Glutamatergic neuron (in vitro differentiated cells): Measurements from ENCODE around the gene SUN5. TPM values are rescaled to one million over a fixed set of nuclear protein-coding genes. Genes with fewer than 3 reads are reported as not detected.

Source experiments
- DNase-seq: peaks from one replicate; pipeline ENCODE4 v3.0.0; 2022
- H3K27ac Mint-ChIP-seq: one replicate; pipeline ENCODE4 v1.8.0; 2020; ENCODE audit warnings: mild to moderate bottlenecking, mixed read lengths, inconsistent platforms; ENCODE audit not compliant: unreplicated experiment
- H3K27me3 Mint-ChIP-seq: one replicate; pipeline ENCODE4 v1.8.0; 2020; ENCODE audit warnings: mild to moderate bottlenecking, moderate library complexity, mixed read lengths, inconsistent platforms; ENCODE audit not compliant: unreplicated experiment
- H3K36me3 Mint-ChIP-seq: one replicate; pipeline ENCODE4 v1.8.0; 2020; ENCODE audit warnings: mild to moderate bottlenecking, mixed read lengths, inconsistent platforms; ENCODE audit not compliant: unreplicated experiment
- H3K4me1 Mint-ChIP-seq: one replicate; pipeline ENCODE4 v1.8.0; 2020; ENCODE audit warnings: mild to moderate bottlenecking, low read depth, mixed read lengths, inconsistent platforms; ENCODE audit not compliant: unreplicated experiment
- H3K4me3 Mint-ChIP-seq: one replicate; pipeline ENCODE4 v1.8.0; 2020; ENCODE audit warnings: mild to moderate bottlenecking, mixed read lengths, inconsistent platforms; ENCODE audit not compliant: unreplicated experiment
- H3K9me3 Mint-ChIP-seq: one replicate; pipeline ENCODE4 v1.8.0; 2020; ENCODE audit warnings: mild to moderate bottlenecking, moderate library complexity, mixed read lengths, inconsistent platforms; ENCODE audit not compliant: unreplicated experiment
- total RNA-seq: library from RNA; stranded (reverse); fragmentation: NEBNext Ultra II Directional; extraction: Animal tissue kit (Norgen Biotek cat#: 25700); gene quantifications from one replicate; pipeline ENCODE4 v1.2.1, GENCODE V29; 2021; ENCODE audit not compliant: unreplicated experiment
- TF ChIP-seq, protein P1 (sequence below): fragments of 200-600 bp; sonication (generic); IDR thresholded peaks from one replicate; pipeline ENCODE4 v1.5.0; 2021; ENCODE audit not compliant: partially characterized antibody, unreplicated experiment

SUN5 gene
- total RNA-seq, 1 donor from 2014 or later, result not detected

DNA sequence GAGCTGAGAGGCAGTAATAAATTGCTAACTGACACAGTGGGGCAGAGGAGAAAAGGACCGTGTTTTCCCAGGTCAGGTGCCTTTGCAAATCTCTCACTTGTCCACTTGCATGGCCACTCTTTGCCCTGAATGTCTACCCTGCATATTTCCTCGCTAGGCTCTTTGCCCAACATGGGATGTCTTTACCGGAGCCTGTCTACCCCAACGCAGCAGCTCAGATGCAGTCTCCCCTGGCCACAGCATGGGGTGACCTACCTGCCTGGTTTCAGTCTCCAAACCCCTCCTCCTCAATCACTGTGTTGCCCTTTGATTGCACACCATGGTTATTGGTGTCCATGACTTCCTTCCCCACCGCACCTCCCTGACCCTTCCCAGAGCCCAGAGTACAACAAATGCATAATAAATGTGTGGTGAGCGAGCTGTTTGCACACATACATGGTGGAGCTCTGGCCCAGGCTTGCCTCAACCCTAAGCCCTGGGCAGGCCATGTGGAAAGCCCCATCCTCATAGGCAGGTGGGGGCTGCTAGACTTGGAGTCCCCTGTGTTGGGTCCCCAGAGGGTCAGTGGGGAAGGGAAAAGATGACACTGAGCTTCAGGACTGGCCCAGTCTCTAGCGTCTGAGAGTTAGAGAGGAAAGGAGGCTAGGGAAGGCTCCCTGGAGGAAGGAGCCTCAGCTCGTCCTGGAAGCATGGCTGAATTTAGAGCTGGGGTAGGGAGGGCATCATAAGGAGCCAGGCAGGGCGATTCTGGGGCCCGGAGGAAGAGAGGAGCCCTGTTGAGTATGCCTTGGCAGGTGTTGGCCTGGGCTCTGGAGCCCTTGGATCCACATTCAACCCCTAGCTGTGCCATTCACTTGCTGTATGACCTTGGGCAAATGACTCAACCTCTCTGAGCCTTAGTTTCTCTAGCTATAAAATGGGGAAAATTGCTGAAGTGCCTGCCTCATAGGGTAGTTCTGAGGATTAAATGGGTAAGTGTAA, 22.8 kb upstream of the SUN5 start:
- Mint-ChIP-seq H3K36me3 (no peaks in the 10 kb centered on the region), H3K27me3 (peaks cover 3% of the 10 kb centered on the region)

DNA sequence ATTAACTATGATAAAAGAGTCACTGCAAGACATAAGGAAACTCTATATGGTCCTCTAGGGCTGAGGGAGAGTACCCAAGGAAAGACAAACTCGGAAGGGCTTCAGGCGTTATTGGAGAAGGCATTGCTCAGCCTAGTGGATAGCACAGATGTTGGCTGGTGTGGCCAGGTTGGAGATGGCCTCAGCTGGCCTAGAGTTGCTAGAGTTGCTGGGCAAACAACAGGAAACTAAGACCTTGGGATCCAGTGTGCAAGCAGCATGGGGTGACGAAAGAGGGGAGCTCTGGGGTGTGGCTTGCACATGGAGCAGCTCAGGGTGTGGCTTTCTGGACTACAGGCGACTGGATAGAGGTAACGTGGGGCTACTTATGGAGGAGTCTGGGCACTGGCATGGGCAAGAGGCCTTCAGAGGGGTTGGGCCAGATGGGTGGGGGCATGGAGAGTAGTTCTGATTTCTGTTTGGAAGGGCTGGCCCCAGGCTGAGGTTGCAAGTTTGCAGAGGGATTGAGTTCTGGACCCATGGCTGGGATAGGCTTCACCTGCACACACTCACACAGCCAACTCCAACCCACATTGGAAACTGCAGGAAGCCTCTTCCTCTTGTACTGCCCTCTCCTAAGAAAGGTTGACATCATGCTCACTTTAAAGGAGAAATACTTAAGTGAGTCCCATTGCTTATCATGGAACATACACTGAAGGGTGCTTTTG, 22.0 kb upstream of the SUN5 start:
- TF ChIP-seq, protein P1, sequence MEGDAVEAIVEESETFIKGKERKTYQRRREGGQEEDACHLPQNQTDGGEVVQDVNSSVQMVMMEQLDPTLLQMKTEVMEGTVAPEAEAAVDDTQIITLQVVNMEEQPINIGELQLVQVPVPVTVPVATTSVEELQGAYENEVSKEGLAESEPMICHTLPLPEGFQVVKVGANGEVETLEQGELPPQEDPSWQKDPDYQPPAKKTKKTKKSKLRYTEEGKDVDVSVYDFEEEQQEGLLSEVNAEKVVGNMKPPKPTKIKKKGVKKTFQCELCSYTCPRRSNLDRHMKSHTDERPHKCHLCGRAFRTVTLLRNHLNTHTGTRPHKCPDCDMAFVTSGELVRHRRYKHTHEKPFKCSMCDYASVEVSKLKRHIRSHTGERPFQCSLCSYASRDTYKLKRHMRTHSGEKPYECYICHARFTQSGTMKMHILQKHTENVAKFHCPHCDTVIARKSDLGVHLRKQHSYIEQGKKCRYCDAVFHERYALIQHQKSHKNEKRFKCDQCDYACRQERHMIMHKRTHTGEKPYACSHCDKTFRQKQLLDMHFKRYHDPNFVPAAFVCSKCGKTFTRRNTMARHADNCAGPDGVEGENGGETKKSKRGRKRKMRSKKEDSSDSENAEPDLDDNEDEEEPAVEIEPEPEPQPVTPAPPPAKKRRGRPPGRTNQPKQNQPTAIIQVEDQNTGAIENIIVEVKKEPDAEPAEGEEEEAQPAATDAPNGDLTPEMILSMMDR, result no peak

More for the DNA sequence above, 22.8 kb upstream of the SUN5 start:
- peaks cover under 1% of the 10 kb centered on the region for H3K9me3 Mint-ChIP-seq
- no peak overlapping the region for H3K27ac Mint-ChIP-seq
- no peaks in the 10 kb centered on the region for H3K4me1 Mint-ChIP-seq
- TF ChIP-seq, protein P1, result no peak
- DNase-seq, result no peak
- no peak overlapping the region for H3K4me3 Mint-ChIP-seq

DNA sequence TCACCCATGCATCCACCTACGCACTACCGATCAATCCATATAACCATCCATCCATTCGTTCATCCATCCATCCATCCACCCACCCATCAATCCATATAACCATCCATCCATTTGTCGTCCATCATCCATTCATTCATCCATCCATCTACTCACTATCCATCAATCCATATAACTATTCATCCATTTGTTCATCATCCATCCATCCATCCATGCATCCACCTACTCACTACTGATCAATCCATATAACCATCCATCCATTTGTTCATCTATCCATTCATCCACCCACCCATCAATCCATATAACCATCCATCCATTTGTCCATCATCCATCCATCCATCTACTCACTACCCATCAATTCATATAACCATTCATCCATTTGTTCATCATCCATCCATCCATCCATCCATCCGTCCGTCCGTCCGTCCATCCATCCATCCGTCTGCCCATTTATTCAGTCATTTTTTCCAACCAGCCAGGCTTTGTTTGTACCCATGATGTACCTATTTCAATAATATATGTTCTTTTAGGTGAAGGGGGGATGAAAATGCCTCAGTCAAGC, 21.2 kb upstream of the SUN5 start:
- Mint-ChIP-seq H3K27ac (no peak overlapping the region), H3K4me3 (no peak overlapping the region), H3K36me3 (no peaks in the 10 kb centered on the region), H3K27me3 (peaks cover 6% of the 10 kb centered on the region), H3K4me1 (no peaks in the 10 kb centered on the region), H3K9me3 (peaks cover 3% of the 10 kb centered on the region)
- no peak for DNase-seq
- TF ChIP-seq, protein P1, result no peak

More for the DNA sequence above, 22.0 kb upstream of the SUN5 start:
- H3K27me3 Mint-ChIP-seq, result peaks cover 6% of the 10 kb centered on the region
- no peak overlapping the region for H3K27ac Mint-ChIP-seq
- H3K4me1 Mint-ChIP-seq, result no peaks in the 10 kb centered on the region
- no peak for DNase-seq
- H3K36me3 Mint-ChIP-seq, result no peaks in the 10 kb centered on the region
- H3K4me3 Mint-ChIP-seq, result no peak overlapping the region
- peaks cover 3% of the 10 kb centered on the region for H3K9me3 Mint-ChIP-seq

DNA sequence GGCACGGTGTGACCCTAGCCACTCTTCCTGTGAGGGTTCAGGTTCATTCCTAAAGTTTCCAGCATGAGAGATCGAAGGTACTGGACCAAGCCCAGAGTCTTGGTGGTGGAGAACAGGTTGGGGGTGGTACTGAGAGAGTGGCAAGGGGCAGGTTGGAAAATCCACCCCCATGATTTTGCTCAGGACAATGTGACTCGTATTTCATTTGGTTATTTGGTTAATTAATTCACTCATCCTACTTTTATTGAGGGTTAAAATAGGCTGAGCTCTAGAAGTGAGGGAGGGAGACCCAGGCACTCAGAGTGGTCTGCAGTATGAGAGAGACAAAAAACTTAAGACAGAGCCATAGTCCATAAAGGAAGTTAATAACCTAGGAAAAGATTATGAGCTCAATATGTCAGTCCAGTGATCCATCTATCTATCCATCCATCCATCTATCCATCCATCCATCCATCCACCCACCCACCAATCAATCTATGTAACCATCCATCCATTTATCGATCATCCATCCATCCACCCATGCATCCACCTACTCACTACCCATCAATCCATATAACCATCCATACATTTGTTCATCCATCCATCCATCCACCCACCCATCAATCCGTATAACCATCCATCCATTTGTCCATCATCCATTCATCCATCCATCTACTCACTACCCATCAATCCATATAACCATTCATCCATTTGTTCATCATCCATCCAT, 20.5 kb upstream of the SUN5 start:
- Mint-ChIP-seq H3K4me3 (no peak overlapping the region), H3K9me3 (peaks cover 3% of the 10 kb centered on the region), H3K36me3 (no peaks in the 10 kb centered on the region), H3K4me1 (no peaks in the 10 kb centered on the region), H3K27me3 (peaks cover 6% of the 10 kb centered on the region), H3K27ac (no peak overlapping the region)
- TF ChIP-seq, protein P1, result no peak
- no peak for DNase-seq
